Tongue (tissue), 1 donor: ENCODE data around the gene SORT1. TPM values are rescaled to one million over a fixed set of nuclear protein-coding genes. Genes with fewer than 3 reads are reported as not detected.

Experiments
- total RNA-seq: library from RNA; depleted of rRNA; stranded (reverse); fragments of >200 nt; gene quantifications from one replicate; pipeline ENCODE4 v1.2.3, GENCODE V29; 2014

SORT1 gene
- total RNA-seq, 1 donor from 2014 or later = 30.6 TPM

Other genes starting within 250 kb of the SORT1 start
- 99.2 TPM for gene SARS1, start 184.0 kb downstream of the SORT1 start, total RNA-seq
- gene CELSR2, start 148.4 kb downstream of the SORT1 start, total RNA-seq = 16.7 TPM
- gene PSRC1, start 114.8 kb downstream of the SORT1 start, total RNA-seq = 5.4 TPM
- not detected for gene MYBPHL, start 90.9 kb downstream of the SORT1 start, total RNA-seq
- 25.7 TPM for gene PSMA5, start 28.5 kb upstream of the SORT1 start, total RNA-seq
- gene SYPL2, start 68.6 kb upstream of the SORT1 start, total RNA-seq = 61.5 TPM
- gene ATXN7L2, start 86.0 kb upstream of the SORT1 start, total RNA-seq = 2.2 TPM
- 6.3 TPM for gene CYB561D1, start 96.2 kb upstream of the SORT1 start, total RNA-seq
- gene AMIGO1, start 111.8 kb upstream of the SORT1 start, total RNA-seq = 9.1 TPM
- gene GPR61, start 142.0 kb upstream of the SORT1 start, total RNA-seq = 0.62 TPM
- gene GNAI3, start 150.7 kb upstream of the SORT1 start, total RNA-seq = 10.1 TPM
- gene GNAT2, start 221.7 kb upstream of the SORT1 start, total RNA-seq = 0.21 TPM
- gene AMPD2, start 221.9 kb upstream of the SORT1 start, total RNA-seq = 39.3 TPM